Superior temporal gyrus (tissue), 1 donor: ENCODE measurements around the gene FGF1.

Experiments used
- DNase-seq: peaks from one replicate; pipeline ENCODE4 v3.0.0-alpha.2; 2016; ENCODE audit errors: extremely low spot score

The FGF1 gene

GRCh38 chr5:142585451-142585850, 100.4 kb downstream of the FGF1 start:
- no peak for DNase-seq

- no peak for DNase-seq
Observed at GRCh38 chr5:142584891-142585290, 101.0 kb downstream of the FGF1 start.

- no peak for DNase-seq
Observed at GRCh38 chr5:142578161-142578830, 107.6 kb downstream of the FGF1 start.

DNA sequence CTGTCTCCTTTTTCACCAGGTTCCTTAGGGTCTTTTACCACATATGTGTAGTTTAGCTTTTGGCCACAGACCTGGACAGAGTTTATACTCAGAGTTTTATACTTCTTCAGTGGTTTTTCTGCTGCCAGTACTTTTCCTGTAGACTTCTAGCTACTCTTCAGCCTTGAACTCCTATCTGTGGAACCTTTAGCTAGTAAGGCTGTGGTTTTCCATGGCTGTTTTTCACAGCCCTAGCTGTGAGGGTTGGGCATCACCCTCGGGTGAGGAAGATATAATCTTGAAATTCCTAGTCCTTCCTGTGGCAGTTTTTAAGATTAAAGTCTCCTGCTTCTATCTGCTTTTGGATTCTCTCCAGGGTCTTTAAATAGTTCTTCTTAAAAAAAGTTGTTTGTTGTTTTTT, 109.1 kb downstream of the FGF1 start:
- DNase-seq: no peak

DNA sequence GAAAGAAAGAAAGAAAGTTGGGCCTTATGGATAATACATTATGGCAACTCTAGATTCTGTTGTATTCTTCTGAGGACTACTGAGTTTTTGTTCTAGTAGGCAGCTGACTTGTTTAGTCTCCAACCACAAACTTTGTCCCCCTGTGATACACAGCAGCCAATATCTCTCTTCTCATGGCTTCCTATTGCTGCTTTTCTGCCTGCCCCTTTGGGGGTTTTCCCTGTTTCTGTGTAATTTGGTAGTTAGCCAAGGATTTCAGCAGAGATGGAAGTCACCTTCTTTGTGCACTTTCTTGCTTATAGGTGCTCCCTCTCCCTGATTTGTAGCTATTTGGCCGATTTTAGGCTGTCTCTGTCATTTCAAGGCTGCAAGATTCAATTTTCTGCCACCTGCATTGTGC, 109.6 kb downstream of the FGF1 start:
- no peak for DNase-seq

- no peak for DNase-seq
Observed at GRCh38 chr5:142572006-142572405, 113.9 kb downstream of the FGF1 start.

DNA sequence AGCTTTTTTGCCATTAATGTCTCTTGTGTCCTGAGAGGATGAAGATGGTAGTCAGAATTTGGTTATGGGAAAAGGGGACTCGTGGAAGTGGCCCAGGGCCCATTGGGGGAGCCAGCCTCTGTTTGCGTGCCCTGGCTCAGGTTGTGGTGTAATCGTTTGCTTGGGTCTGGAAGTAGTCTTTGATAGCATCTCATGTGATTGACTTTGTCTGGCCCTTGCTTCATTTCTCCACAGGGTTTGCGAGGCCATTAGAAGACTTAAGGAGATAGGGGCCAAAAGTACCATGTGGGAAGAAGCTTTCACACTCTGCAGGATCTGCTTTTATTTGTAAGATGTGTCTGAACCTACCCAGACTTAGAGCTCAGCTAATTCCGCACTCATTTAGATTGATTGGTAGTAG, 114.5 kb downstream of the FGF1 start:
- DNase-seq: no peak

- DNase-seq: no peak
Observed at GRCh38 chr5:142569905-142570304, 116.0 kb downstream of the FGF1 start.

- no peak for DNase-seq
Observed at GRCh38 chr5:142568996-142569335, 116.9 kb downstream of the FGF1 start.

DNA sequence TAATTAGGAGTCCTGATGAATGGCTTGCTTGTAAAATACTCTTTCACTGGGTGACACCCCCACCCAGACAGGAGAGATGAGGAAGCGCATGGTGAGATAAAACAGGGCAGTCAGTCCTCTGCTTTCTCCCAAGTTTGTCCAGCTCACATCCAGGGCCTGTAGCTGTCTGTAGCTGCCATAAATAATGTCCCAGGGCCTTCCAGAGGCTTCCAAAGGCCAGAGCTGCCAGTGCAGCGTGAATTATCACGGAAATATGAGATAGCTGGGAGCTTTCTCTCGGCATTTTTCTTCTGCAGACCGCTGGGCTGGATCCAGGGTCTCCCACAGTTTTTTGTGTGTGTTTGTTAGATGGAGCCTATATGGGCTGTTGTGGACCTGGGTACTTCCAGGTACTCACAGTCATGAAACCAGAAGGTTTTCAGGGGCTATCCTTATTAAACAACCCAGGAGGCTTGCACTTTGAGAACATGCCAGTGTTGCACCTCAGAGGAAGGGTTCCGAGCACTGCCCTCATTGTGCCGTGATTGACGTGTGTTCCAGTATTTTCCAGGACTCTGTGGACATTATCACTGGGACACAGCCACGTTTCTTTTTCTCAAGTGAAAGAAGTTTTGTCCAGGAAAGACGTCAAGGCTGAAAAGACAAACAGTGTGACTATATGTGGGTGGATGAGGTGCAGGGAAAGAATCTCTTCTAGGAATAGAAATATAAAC, 117.5 kb downstream of the FGF1 start:
- no peak for DNase-seq

DNA sequence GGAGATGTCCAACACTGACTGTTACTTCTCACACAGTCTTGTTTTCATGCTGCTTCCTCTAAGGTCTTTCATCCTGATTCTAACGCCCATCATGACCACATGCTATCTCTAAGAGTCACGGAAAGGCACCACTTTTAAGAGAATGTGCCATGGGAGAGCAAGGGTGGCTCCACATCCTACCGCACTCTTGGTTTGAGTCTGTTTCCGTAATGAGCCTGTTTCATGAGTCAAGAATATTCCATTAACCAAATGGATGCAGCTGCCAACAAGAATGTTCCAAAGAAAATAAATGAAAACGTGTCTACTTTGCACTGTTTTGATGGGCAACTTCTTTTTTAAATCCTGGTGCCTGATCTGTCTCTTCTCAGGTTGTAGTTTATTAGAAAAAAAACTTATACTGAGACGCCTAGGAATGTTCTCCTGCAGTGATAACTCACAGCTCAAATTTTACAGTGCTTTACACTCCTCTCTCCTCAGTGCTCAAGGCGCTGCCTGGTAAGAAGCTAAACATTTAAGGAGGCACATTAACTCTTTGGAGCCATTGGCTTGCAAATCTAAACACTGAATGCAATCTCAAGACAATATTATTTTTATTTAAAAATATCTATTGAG, 124.3 kb downstream of the FGF1 start:
- DNase-seq: no peak

DNA sequence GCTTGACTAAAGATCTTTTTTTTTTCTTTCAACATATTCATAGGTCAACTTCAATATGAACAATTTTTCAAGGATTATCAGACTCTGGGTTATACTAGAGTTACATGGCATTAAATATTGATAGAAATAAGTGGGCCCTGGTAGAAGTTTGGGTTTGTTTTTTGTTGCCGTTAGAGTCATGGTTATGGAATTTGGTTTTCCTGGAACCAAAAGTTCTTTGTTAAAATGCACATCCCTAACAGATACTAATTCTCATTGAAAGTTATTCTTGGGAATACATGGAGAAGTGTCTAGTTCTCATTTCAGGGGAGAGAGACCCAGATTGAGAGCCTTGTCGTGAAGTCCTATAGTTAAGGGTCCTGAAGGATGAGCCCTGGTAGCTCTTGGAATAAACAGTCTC, 124.9 kb downstream of the FGF1 start:
- DNase-seq: no peak

GRCh38 chr5:142552107-142552506, 133.8 kb downstream of the FGF1 start:
- no peak for DNase-seq

- no peak for DNase-seq
Observed at GRCh38 chr5:142551338-142552067, 134.4 kb downstream of the FGF1 start.

DNA sequence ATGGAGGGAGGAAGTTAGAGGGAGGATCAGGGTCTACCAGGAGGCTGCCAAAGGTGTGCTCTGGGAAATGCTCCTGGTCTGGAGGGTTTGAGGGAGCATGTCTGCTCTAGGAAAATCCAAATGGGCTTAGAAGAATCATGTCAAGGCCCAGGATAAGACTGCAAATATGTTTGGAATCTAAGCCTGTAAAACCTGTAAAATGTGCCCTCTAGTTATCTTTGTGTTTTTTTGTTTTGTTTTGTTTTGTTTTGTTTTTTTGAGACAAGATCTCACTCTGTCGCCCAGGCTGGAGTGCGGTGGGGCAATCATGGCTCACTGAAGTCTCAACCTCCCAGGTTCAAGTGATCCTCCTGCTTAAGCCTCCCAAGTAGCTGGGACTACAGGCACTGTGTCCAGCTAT, 135.4 kb downstream of the FGF1 start:
- no peak for DNase-seq

DNA sequence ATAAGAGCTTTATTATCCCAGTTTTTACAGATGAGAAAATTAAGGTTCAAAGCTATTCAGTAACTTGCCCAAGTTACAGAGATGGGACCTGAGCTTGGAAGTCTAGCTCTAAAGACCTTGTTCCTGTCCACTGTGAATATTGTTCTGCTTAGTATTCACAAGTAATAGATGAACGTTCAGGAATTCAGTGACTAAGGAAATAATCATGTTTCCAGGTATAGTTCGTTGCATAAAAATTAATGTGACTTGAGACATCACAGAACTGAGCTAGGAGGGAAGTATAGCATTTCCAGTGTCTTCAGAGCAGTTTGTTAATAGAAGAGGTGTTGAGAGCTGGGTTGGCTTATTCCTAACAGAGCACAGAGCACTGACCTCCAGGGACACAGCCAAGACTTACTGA, 136.1 kb downstream of the FGF1 start:
- DNase-seq: no peak

DNA sequence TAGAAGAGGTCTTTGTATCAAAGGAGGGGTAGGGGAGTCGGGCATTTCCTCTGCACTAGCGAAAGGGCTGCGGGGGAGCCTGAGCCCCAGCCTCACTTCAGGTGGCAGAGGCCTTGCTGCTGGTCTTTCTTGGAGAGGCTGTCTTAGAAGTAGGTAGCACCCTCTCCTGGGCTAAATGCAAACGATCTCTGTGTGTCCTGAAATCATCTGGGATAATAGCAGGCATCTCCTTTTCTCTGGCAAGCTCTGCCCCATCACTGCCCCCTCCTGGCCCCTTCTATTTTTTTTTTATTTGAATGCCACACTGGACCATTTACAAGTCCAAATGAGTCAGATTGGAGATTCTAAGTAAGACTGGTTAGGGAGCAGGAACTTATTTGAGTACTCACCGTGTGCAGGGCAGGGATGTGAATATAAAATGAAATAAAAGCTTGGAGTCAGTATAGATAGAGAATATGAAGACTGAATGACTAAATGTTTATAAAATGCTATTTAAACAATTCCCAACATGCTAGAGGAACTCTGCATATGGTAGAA, 137.1 kb downstream of the FGF1 start:
- peak; percentile 77 for DNase-seq

DNA sequence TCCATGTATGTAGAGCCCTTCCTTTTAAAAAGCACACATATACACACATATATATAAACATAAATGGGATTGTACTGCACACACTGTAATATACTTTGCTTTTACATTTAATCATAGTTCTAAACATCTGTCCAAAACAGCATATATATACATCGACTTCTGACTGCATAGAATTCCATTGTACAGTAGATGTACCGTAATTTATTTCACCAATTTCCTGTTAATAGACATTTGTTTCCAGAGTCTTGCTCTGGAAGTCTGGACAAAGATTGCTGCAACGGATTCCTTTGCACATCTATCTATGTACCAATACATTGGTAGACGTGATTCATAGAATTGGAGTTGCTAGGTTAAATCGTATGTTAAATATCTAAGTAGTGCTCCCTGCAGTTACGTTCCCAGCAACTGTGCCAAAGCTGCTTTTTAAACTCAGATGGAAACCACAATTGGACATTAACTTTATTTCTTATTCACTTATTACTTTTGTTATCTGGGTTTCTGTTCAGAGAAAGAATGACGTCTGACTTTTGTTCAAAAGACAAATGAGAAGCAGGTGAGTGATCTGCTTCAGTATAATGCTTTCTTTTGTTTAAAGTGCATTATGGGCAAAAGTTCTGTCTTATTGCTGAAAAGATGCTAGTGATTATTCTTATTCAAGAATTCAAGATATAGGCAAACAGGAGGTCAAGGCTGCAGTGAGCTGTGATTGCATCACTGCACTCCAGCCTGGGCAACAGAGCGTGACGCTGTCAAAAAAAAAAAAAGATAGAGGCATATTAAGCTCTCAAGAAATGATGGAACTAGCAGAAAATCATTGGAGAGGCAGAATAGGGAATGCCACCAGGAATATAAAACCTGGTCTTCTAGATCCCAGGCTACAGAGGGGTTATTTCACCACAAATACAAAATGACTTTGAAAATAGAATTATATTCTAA, 138.2 kb downstream of the FGF1 start:
- DNase-seq: no peak

DNA sequence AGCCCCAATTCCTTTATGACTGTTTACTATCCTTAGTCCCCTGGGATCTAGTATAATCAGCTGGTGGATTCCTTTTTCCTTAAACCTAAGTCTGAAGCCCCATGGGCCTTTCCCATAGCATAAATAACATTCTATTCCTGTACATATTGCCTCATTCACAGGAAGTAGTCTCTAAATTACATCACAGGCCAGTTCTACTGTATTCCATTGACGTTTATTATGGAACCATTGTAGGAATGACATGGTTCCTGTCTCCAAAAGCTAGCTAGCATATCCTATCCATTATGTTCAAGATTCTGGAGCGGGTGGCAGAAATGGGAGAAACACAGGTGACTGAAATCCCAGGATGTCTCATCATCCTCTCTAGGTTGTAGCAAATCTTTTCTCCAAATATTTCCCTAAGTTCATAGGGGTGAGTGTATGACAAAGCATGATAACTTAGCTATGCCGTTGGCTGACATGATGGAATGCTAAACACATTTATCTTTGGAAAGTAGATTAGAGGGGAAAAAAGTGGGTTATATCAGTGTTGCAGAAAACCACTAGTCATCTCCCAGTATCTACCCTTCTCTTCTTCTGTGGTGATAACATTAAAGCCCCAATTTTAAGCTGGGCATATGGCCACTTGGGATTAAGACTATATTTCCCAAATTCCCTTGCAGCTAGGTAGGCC, 140.1 kb downstream of the FGF1 start:
- no peak for DNase-seq

- no peak for DNase-seq
Observed at GRCh38 chr5:142544946-142545649, 140.8 kb downstream of the FGF1 start.
